ENCODE data around the gene SIRT2. TPM values are rescaled to one million over a fixed set of nuclear protein-coding genes. Genes with fewer than 3 reads are reported as not detected.

Gene SIRT2
- total RNA-seq, 1 experiment from 2014 or later = 15.4 TPM

DNA sequence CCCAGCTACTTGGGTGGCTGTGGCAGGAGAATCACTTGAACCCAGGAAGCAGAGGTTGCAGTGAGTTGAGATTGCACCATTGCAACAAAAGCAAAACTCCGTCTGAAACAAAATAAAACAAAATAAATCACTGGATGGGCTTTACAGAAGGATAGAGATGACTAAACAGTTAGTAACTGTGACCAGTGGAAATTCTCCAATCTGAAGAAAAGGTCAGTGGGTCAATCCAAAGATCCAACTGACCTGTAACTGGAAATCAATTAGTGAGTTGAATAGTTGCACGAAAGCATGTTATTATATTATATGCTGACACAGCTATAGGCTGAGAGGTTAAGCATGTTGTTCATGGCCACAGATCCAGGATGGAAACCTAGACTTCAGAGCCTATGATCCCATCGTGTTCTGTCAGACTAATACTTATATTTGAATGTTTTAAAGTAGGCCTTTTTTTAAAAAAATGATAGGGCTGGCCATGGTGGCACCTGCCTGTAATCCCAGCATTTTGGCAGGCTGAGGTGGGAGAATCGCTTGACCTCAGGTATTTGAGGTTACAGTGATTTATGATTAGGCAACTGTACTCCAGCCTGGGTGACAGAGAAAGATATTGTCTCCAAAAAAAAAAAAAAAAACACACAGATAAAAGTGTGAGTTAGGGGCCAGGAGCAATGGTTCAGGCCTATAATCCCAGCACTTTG lies 69.2 kb downstream of the SIRT2 start:
- BruUV-seq (replicated peaks) = no TSS peak
- 0 out of 4 replicates have a peak overlapping the region, but pooled peaks of 1 of the 2 experiments have one; percentile 68 for H3K4me3 ChIP-seq (replicated peaks in 1 of 2; ENCODE audit: low read depth in 1 of 2, low read length in 2 of 2)

More for the DNA sequence above, 69.2 kb downstream of the SIRT2 start:
- no peaks in the 10 kb centered on the region for H3K9me2 ChIP-seq (ENCODE audit: insufficient read depth)
- peaks cover 2 to 16% of the 10 kb centered on the region in 2 experiments; a peak in 3 of 4 replicates for H3K4me1 ChIP-seq (ENCODE audit: control insufficient read depth in 1 of 2, insufficient read depth in 2 of 2, low read length in 2 of 2)
- no peak overlapping the region for H3K4me2 ChIP-seq (ENCODE audit: low read length)
- ChIA-PET RAD21 (ENCODE audit: low non-redundant PET in 1 of 2, low total read pairs in 2 of 2, uncharacterized antibody in 2 of 2, unreplicated experiment in 2 of 2) (no interaction called here), CTCF (interaction anchor here (0.9 to 1.1 kb wide), 2 partner anchors 60 to 427 kb away, joined by 3 read pairs; partner anchors contain the start of gene FAM98C), POLR2A (interaction anchor here (1.0 to 1.2 kb wide), 2 partner anchors 8 to 57 kb away, joined by 3 to 4 read pairs; no protein-coding TSS in a partner anchor)
- H3K79me2 ChIP-seq (ENCODE audit: insufficient read depth, low read length) = peaks cover 44% of the 10 kb centered on the region
- no peak for DNase-seq (ENCODE audit: low read depth, low spot score)
- no peaks in the 10 kb centered on the region for H4K20me1 ChIP-seq (ENCODE audit: insufficient read depth)
- ATAC-seq = no peak
- H2AFZ ChIP-seq (ENCODE audit: low read depth, low read length, poor library complexity, severe bottlenecking) = no peak overlapping the region
- TF ChIP-seq, protein P1, sequence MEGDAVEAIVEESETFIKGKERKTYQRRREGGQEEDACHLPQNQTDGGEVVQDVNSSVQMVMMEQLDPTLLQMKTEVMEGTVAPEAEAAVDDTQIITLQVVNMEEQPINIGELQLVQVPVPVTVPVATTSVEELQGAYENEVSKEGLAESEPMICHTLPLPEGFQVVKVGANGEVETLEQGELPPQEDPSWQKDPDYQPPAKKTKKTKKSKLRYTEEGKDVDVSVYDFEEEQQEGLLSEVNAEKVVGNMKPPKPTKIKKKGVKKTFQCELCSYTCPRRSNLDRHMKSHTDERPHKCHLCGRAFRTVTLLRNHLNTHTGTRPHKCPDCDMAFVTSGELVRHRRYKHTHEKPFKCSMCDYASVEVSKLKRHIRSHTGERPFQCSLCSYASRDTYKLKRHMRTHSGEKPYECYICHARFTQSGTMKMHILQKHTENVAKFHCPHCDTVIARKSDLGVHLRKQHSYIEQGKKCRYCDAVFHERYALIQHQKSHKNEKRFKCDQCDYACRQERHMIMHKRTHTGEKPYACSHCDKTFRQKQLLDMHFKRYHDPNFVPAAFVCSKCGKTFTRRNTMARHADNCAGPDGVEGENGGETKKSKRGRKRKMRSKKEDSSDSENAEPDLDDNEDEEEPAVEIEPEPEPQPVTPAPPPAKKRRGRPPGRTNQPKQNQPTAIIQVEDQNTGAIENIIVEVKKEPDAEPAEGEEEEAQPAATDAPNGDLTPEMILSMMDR (IDR thresholded peaks at IDR 0.05 in 2 of 3, conservative IDR thresholded peaks at IDR 0.05 in 1 of 3; ENCODE audit: borderline replicate concordance in 1 of 3, insufficient read depth in 1 of 3, low read depth in 2 of 3, low read length in 2 of 3) = no peak
- TF ChIP-seq YY1 (IDR thresholded peaks at IDR 0.05; ENCODE audit: extremely low read depth, insufficient replicate concordance, low read depth, low read length) (no peak), FOSL1 (IDR thresholded peaks at IDR 0.05; ENCODE audit: low read depth) (no peak), EZH2phosphoT487 (IDR thresholded peaks at IDR 0.05; ENCODE audit: borderline replicate concordance) (no peak), SRF (IDR thresholded peaks at IDR 0.05; ENCODE audit: low read depth) (no peak), EGR1 (IDR thresholded peaks at IDR 0.05; ENCODE audit: low read depth) (no peak), TCF7L2 (IDR thresholded peaks at IDR 0.05; ENCODE audit: borderline replicate concordance, extremely low read depth, insufficient read depth, insufficient read length) (no peak), POLR2AphosphoS5 (IDR thresholded peaks at IDR 0.05; ENCODE audit: low read depth, low read length) (no peak), CEBPB (IDR thresholded peaks at IDR 0.05; ENCODE audit: low read depth) (no peak), POLR2A (IDR thresholded peaks at IDR 0.05; ENCODE audit: borderline replicate concordance, extremely low read depth, insufficient read depth, insufficient read length) (no peak), ZNF274 (IDR thresholded peaks at IDR 0.05; ENCODE audit: low read depth, low read length) (no peak), EZH2 (IDR thresholded peaks at IDR 0.05) (no peak), RAD21 (IDR thresholded peaks at IDR 0.05; ENCODE audit: low read depth) (no peak), ZFX (IDR thresholded peaks at IDR 0.05) (no peak)
- TF ChIP-seq, protein P2, sequence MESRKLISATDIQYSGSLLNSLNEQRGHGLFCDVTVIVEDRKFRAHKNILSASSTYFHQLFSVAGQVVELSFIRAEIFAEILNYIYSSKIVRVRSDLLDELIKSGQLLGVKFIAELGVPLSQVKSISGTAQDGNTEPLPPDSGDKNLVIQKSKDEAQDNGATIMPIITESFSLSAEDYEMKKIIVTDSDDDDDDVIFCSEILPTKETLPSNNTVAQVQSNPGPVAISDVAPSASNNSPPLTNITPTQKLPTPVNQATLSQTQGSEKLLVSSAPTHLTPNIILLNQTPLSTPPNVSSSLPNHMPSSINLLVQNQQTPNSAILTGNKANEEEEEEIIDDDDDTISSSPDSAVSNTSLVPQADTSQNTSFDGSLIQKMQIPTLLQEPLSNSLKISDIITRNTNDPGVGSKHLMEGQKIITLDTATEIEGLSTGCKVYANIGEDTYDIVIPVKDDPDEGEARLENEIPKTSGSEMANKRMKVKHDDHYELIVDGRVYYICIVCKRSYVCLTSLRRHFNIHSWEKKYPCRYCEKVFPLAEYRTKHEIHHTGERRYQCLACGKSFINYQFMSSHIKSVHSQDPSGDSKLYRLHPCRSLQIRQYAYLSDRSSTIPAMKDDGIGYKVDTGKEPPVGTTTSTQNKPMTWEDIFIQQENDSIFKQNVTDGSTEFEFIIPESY (IDR thresholded peaks at IDR 0.05; ENCODE audit: extremely low read depth, insufficient replicate concordance, low read length) = no peak
- TF ChIP-seq, protein P3, sequence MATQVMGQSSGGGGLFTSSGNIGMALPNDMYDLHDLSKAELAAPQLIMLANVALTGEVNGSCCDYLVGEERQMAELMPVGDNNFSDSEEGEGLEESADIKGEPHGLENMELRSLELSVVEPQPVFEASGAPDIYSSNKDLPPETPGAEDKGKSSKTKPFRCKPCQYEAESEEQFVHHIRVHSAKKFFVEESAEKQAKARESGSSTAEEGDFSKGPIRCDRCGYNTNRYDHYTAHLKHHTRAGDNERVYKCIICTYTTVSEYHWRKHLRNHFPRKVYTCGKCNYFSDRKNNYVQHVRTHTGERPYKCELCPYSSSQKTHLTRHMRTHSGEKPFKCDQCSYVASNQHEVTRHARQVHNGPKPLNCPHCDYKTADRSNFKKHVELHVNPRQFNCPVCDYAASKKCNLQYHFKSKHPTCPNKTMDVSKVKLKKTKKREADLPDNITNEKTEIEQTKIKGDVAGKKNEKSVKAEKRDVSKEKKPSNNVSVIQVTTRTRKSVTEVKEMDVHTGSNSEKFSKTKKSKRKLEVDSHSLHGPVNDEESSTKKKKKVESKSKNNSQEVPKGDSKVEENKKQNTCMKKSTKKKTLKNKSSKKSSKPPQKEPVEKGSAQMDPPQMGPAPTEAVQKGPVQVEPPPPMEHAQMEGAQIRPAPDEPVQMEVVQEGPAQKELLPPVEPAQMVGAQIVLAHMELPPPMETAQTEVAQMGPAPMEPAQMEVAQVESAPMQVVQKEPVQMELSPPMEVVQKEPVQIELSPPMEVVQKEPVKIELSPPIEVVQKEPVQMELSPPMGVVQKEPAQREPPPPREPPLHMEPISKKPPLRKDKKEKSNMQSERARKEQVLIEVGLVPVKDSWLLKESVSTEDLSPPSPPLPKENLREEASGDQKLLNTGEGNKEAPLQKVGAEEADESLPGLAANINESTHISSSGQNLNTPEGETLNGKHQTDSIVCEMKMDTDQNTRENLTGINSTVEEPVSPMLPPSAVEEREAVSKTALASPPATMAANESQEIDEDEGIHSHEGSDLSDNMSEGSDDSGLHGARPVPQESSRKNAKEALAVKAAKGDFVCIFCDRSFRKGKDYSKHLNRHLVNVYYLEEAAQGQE (IDR thresholded peaks at IDR 0.05; ENCODE audit: low read depth) = no peak
- TF ChIP-seq, protein P4, sequence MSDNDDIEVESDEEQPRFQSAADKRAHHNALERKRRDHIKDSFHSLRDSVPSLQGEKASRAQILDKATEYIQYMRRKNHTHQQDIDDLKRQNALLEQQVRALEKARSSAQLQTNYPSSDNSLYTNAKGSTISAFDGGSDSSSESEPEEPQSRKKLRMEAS (IDR thresholded peaks at IDR 0.05) = no peak
- H3K27me3 ChIP-seq (ENCODE audit: insufficient read depth, low read length) = no peaks in the 10 kb centered on the region
- H3K9me3 ChIP-seq (ENCODE audit: control insufficient read depth in 1 of 2, insufficient read depth in 1 of 2, low read depth in 1 of 2, low read length in 2 of 2) = no peaks in the 10 kb centered on the region
- peaks cover 0 to 8% of the 10 kb centered on the region in 2 experiments; a peak in 1 of 4 replicates for H3K36me3 ChIP-seq (ENCODE audit: control insufficient read depth in 1 of 2, insufficient read depth in 2 of 2, low read length in 2 of 2)
- H3K27ac ChIP-seq (ENCODE audit: low read depth, low read length) = no peak overlapping the region
- H3K9ac ChIP-seq (ENCODE audit: low read length) = no peak overlapping the region
- intact Hi-C loops (cut with micrococcal nuclease) = loop anchor here (5.0 kb wide), 1 partner anchor 93 kb away; no protein-coding TSS in a partner anchor

All from HCT116 (cell line).